Stimulated activated memory B cell treated with anti-CD40 and anti-IgM and Interleukin-4, amounts not matched to agents 10 μg/mL and 1 μg/mL and 100 μg/mL, for 72 hours (primary cell): ENCODE results near the gene PLA2R1.

Experiments used
- ATAC-seq: fragments of 150-1000 bp; cut with Tn5 transposase; 2 replicates; pipeline ENCODE4 v1.10.0; 2021
- H3K27ac Mint-ChIP-seq: one replicate; pipeline ENCODE4 v1.8.0; 2022; ENCODE audit warnings: mild to moderate bottlenecking, mixed read lengths
- H3K27me3 Mint-ChIP-seq: one replicate; pipeline ENCODE4 v1.8.0; 2022; ENCODE audit warnings: mixed read lengths
- H3K36me3 Mint-ChIP-seq: one replicate; pipeline ENCODE4 v1.8.0; 2022; ENCODE audit warnings: mixed read lengths
- H3K4me1 Mint-ChIP-seq: one replicate; pipeline ENCODE4 v1.8.0; 2022; ENCODE audit warnings: mixed read lengths
- H3K4me3 Mint-ChIP-seq: one replicate; pipeline ENCODE4 v1.8.0; 2022; ENCODE audit warnings: mild to moderate bottlenecking, moderate library complexity, mixed read lengths
- H3K9me3 Mint-ChIP-seq: one replicate; pipeline ENCODE4 v1.8.0; 2022; ENCODE audit warnings: mixed read lengths

PLA2R1 gene

DNA sequence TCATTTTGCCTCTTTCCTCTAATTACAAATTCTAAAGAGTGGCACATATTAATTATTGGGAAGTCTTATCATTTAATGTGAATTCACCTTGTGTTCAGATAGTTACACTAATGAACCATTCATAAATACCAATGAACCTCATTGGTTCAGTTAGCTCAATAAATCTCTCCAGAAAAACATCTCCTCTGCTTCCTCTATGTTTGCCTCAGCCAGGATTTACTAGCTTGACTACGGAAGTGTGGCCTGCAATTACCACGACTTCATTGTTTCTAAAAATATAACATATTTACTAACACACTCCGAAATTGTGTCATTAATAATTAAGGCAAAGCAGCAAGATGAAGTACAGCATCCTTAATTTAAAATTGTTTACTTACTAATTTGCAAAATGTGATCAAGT, 103.3 kb downstream of the PLA2R1 start:
- Mint-ChIP-seq H3K27ac (no peak overlapping the region), H3K36me3 (no peaks in the 10 kb centered on the region)

DNA sequence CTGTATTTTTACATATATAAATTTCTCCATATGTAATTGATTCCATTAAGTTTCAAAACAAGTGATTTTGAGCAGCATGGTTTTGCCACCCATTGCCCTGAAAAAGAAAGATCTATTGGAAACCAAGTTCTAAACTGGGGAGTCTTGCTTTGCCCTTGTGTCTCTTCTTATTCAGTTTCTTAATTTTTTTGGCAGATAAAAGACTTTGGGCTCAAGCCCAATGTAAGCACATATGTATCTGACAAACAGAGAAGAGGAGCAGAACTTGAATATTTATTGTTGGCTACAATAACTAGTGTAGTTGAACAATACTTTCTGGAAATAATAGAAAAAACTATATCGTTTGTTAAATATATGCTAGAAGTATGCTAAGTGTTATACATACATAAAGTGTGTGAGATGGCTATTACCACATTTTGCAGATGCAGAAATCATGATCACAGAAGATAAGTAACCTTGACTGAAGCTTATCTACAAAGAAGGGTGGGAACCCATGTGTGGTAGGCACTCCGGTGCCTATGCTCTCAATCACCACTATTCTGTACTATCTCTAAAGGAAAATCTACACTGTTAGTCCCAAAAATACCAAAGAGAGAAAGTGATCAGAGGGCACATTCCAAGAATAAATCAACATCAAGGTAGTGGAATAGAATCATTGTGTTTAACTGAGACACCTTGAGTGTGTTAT, 109.1 kb downstream of the PLA2R1 start:
- Mint-ChIP-seq H3K27me3 (no peaks in the 10 kb centered on the region), H3K4me3 (no peak overlapping the region), H3K36me3 (no peaks in the 10 kb centered on the region), H3K27ac (no peak overlapping the region), H3K9me3 (no peaks in the 10 kb centered on the region), H3K4me1 (no peaks in the 10 kb centered on the region)
- ATAC-seq: no peak

More for the DNA sequence above, 103.3 kb downstream of the PLA2R1 start:
- Mint-ChIP-seq H3K4me1 (peaks cover 16% of the 10 kb centered on the region), H3K4me3 (no peak overlapping the region), H3K27me3 (no peaks in the 10 kb centered on the region), H3K9me3 (no peaks in the 10 kb centered on the region)
- ATAC-seq: no peak

DNA sequence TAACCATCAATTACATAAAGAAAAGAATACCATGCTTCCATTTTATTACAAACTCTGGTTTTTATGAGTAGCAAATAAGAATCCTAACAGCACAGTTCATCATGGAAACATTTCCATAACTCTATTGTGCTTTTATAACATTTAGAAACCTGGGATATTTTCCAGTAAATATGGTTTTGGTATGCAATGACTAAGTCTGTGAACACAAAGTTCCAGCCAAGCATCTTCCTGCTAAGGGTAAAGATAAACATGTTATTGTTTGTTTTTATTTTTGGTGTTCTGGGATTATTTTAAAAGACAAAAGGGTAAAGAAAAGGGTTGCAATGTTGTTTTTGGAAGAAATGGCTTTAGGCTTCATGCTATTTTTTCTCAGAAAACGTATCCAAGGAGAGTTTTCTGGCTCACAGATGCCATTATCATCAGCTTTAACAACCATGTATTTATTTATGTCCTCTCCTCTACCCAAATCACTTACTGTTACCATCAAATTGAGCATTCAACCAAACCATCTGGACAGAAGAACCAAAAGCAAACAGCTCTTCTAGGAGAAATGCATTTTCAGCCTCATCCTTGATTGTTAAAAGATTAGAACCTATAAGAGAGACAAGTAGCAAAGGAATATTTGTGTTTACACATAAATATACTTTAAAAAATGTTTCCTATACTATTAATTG, 116.0 kb downstream of the PLA2R1 start:
- no peaks in the 10 kb centered on the region for H3K36me3 Mint-ChIP-seq
- ATAC-seq: no peak
- no peak overlapping the region for H3K4me3 Mint-ChIP-seq
- no peak overlapping the region for H3K27ac Mint-ChIP-seq
- no peaks in the 10 kb centered on the region for H3K4me1 Mint-ChIP-seq
- no peaks in the 10 kb centered on the region for H3K27me3 Mint-ChIP-seq
- H3K9me3 Mint-ChIP-seq: no peaks in the 10 kb centered on the region

DNA sequence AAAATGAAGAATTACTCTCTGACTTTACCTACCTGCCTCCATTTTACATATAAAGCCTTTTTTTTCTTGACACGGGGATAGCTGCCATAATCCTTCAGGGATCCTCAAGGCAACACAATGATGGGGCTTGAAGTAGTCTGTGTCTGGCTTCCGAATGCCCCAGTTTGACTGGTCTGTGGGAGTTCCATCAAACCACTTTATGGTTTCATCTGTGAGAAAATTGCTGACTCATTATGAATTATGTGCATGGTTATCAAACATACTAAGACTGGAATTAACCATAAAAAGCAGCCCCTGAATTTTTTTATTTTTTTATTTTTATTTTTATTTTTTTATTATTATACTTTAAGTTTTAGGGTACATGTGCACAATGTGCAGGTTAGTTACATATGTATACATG, 117.5 kb downstream of the PLA2R1 start:
- Mint-ChIP-seq H3K27ac (no peak overlapping the region), H3K4me1 (peaks cover 3% of the 10 kb centered on the region), H3K27me3 (no peaks in the 10 kb centered on the region), H3K9me3 (no peaks in the 10 kb centered on the region), H3K36me3 (no peaks in the 10 kb centered on the region), H3K4me3 (no peak overlapping the region)
- no peak for ATAC-seq

DNA sequence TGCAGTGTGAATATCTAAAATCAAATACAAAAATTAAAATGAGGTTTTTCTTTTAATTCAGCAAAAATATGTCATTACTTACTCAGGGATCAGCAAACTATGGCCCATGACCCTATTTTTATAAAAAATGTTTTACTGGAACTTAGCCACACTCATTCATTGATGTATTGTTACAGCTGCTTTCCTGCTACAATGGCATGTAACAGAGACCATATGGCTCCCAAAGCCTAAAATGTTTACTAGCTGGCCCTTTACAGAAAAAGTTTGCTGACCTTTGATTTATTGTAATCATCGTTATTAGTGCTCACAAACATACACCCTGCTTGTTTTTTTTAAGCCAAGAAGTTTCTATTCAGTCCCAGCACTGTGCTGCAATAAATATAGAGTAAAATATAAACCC, 120.3 kb downstream of the PLA2R1 start:
- peaks cover 4% of the 10 kb centered on the region for H3K4me1 Mint-ChIP-seq

DNA sequence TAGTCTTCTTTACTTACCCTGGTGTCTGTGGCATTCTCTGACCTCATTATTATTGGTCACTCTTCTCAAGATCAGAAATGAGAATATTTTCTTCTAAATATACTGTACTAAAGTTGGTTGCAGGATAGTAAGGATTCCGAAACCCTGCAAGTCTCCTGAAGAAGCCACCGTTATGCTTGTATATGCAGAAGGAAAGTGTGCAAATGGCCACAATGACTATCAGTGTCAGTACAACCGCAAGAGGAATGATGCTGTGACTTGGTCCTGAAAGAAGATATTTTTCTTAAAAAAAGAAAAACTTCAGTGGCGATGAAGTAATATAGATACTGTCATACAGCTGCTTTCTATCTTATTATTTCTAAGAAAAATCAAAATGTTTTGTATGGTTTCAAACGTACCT, 120.7 kb downstream of the PLA2R1 start:
- no peaks in the 10 kb centered on the region for H3K36me3 Mint-ChIP-seq
- H3K4me3 Mint-ChIP-seq: no peak overlapping the region
- ATAC-seq: no peak
- no peaks in the 10 kb centered on the region for H3K9me3 Mint-ChIP-seq
- H3K4me1 Mint-ChIP-seq: peaks cover 4% of the 10 kb centered on the region
- H3K27me3 Mint-ChIP-seq: no peaks in the 10 kb centered on the region
- no peak overlapping the region for H3K27ac Mint-ChIP-seq

More for the DNA sequence above, 120.3 kb downstream of the PLA2R1 start:
- no peak overlapping the region for H3K27ac Mint-ChIP-seq
- no peak overlapping the region for H3K4me3 Mint-ChIP-seq
- H3K9me3 Mint-ChIP-seq: no peaks in the 10 kb centered on the region
- no peaks in the 10 kb centered on the region for H3K27me3 Mint-ChIP-seq
- ATAC-seq: no peak
- H3K36me3 Mint-ChIP-seq: no peaks in the 10 kb centered on the region

DNA sequence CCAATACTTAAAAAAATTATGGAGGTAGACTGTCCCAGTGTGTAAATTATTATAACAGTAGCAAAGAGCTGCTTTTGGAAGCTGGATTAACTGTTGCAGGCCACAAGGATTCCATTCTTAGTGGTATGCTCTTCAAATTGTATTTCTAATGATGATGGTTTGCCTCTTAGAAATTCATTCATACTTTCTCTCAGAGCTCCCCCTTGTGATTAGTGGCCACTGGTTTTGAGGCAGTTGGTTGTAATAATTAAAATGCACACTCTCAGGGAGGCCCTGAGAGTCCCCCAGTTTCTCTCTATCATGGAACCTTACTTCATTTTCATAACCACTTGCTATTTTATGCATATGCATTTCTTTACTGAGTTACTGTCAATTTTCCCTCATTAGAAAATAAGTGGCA, 122.5 kb downstream of the PLA2R1 start:
- Mint-ChIP-seq H3K4me3 (no peak overlapping the region), H3K36me3 (no peaks in the 10 kb centered on the region), H3K9me3 (peaks cover 3% of the 10 kb centered on the region), H3K4me1 (peaks cover 11% of the 10 kb centered on the region), H3K27me3 (no peaks in the 10 kb centered on the region), H3K27ac (no peak overlapping the region)
- ATAC-seq: peak; percentile 64

DNA sequence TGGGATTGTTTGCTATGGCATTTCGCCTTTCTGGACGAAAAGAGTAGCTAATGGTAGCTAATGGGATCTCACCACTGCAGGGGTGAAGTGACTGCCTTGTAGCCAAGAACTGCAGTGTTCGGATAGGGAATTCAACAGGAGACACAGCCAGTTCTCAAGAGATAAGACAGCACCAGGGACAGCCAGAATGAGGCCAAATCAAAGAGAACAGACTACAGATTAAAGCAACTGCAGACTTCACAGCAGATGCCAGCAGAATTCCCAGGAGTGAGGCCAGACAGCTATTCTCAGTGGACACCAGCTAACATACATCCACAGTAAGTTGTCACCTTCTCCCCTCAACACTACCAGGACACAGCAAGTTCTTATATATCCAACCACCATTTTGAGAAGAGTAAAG, 124.0 kb downstream of the PLA2R1 start:
- Mint-ChIP-seq H3K9me3 (peaks cover 3% of the 10 kb centered on the region), H3K36me3 (no peaks in the 10 kb centered on the region), H3K27me3 (no peaks in the 10 kb centered on the region), H3K4me1 (peaks cover 25% of the 10 kb centered on the region), H3K27ac (peak overlapping the region; percentile 44), H3K4me3 (no peak overlapping the region)
- ATAC-seq: no peak

DNA sequence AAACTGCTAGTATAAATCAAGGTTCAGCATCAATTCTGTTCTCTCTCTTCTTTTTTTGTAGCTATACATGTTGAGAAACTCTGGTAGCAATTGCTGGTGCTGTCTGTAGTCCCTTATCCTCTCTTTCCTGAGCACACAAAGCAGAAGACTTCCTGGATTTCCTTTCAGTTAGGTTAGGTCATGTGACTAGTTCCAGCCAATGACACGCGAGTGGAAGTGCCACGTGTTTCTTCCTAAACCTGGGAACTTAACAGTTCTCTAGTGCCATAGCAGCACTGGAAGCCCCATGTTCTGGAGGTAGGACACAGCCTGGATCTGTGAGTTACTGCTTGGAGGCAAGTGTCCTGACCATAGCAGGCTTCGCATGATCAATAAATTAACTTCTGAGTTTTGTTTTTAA, 125.9 kb downstream of the PLA2R1 start:
- peak overlapping the region; percentile 47 for H3K27ac Mint-ChIP-seq
- peaks cover 3% of the 10 kb centered on the region for H3K9me3 Mint-ChIP-seq
- no peak for ATAC-seq
- no peak overlapping the region for H3K4me3 Mint-ChIP-seq
- H3K27me3 Mint-ChIP-seq: no peaks in the 10 kb centered on the region
- no peaks in the 10 kb centered on the region for H3K36me3 Mint-ChIP-seq
- peaks cover 39% of the 10 kb centered on the region for H3K4me1 Mint-ChIP-seq

DNA sequence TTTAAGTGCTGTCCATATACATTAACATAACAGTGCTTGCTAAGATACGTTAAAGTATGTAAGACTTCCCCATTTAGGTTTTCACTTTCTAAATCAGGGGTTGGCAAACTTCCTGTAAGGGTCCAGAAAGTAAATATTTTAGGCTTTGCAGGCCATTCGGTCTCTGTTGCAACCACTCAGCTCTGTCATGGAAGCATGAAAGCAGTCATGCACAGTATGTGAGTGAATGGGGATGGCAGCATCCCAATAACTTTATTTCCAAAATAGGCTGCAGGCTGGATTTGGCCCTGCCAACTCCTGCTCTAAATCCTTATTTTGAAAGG, 128.7 kb downstream of the PLA2R1 start:
- peak; percentile 69 for ATAC-seq
- Mint-ChIP-seq H3K4me3 (peak overlapping the region; percentile 21), H3K9me3 (peaks cover 8% of the 10 kb centered on the region), H3K4me1 (peaks cover 35% of the 10 kb centered on the region), H3K27ac (peak overlapping the region; percentile 81), H3K27me3 (no peaks in the 10 kb centered on the region), H3K36me3 (no peaks in the 10 kb centered on the region)

DNA sequence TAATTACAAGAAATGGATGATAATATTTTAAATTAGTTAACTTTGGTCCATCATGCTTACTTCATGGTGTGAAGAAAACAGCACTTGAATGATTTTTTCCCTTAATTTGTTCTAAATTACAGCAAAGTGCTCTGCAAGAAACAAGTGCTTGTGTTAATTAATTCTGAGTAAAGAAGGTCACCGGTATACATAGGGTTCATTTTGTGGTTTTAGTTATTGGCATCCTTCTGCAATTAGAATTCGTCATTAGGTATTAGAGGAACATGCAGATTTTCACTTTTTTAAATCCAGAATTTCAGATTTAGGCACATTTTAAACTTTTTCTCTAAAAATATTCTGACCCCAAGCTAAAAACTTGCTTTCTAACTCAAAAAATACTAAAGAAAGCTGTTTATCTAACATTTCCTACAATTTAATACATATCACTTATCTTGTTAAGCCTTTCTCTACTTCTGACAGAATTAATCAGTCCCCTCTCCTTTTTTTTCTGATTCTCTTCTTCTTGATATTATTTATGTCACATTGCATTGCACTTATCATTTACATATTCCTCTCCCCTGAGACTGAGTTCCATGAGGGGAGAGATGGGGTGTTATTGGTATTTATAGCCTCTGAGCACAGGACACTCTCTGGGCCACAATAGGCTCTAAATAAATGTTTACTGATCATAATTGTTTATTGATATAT, 129.2 kb downstream of the PLA2R1 start:
- peaks cover 9% of the 10 kb centered on the region for H3K9me3 Mint-ChIP-seq
- no peak for ATAC-seq
- peak overlapping the region; percentile 21 for H3K4me3 Mint-ChIP-seq
- no peaks in the 10 kb centered on the region for H3K36me3 Mint-ChIP-seq
- peak overlapping the region; percentile 81 for H3K27ac Mint-ChIP-seq
- H3K27me3 Mint-ChIP-seq: no peaks in the 10 kb centered on the region
- peaks cover 35% of the 10 kb centered on the region for H3K4me1 Mint-ChIP-seq

DNA sequence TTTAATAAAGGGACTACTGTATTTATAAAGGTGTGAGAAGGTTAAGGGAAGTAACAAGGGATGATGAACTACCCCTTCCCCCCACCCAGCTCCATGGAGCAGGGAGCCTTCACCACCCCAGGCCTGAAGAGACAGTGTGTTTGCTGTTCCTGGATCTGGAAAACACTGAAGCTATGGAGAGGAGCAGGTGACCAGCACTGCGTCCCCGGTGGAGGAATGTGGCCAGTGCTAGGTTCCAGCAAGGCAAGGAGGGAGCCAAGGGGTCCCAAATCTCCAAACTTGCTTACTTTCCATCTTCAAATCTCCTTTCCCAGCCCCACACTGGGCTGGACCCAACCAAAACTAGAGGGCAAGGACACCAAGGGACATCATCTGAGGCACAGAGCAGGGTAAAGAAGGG, 135.7 kb downstream of the PLA2R1 start:
- Mint-ChIP-seq H3K36me3 (no peaks in the 10 kb centered on the region), H3K27ac (no peak overlapping the region), H3K4me1 (peaks cover 28% of the 10 kb centered on the region), H3K4me3 (no peak overlapping the region), H3K27me3 (no peaks in the 10 kb centered on the region), H3K9me3 (peaks cover 6% of the 10 kb centered on the region)
- no peak for ATAC-seq

DNA sequence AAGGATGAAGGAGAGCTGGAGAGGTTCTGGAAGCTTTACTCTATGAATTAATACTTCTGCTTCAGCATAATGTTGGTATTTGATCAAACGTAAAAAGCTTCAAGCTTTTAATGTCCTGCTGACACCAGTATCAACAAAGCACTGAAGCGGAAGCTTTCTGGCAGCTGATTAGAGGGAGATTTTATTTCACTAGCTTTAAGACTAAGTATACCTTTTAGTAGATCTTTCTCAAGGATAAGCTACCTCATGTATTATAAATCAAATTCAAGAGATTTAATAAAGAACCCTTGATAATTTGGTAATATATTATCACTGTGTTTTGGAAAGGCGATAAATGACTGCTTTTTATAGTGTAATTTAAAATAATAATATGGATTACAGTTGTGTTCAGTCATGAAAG, 136.4 kb downstream of the PLA2R1 start:
- no peaks in the 10 kb centered on the region for H3K36me3 Mint-ChIP-seq
- H3K27ac Mint-ChIP-seq: no peak overlapping the region
- peaks cover 35% of the 10 kb centered on the region for H3K4me1 Mint-ChIP-seq
- H3K27me3 Mint-ChIP-seq: no peaks in the 10 kb centered on the region
- no peak overlapping the region for H3K4me3 Mint-ChIP-seq
- ATAC-seq: no peak
- H3K9me3 Mint-ChIP-seq: peaks cover 6% of the 10 kb centered on the region

DNA sequence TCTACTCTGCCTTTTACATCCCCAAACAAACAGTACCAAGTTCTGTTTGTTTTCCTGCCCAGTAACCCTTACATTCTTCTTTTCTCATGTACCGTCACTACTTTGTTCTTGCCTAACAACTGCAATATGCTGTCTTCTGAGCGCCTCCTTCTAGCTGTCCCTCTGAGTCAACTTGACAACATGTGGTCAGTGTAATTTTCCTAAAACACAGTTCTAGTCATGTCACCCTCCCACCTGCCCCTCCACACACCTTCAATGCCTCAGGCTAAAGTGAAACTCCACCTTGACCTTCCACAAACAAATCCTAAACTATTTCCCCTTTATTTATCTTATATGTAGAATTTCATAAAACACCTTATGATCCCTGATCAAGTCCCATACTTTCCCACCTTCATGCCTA, 139.9 kb downstream of the PLA2R1 start:
- ATAC-seq: peak; percentile 75
- Mint-ChIP-seq H3K36me3 (no peaks in the 10 kb centered on the region), H3K27ac (peak overlapping the region; percentile 75), H3K9me3 (no peaks in the 10 kb centered on the region), H3K4me1 (peaks cover 39% of the 10 kb centered on the region), H3K27me3 (no peaks in the 10 kb centered on the region), H3K4me3 (peak overlapping the region; percentile 10)

DNA sequence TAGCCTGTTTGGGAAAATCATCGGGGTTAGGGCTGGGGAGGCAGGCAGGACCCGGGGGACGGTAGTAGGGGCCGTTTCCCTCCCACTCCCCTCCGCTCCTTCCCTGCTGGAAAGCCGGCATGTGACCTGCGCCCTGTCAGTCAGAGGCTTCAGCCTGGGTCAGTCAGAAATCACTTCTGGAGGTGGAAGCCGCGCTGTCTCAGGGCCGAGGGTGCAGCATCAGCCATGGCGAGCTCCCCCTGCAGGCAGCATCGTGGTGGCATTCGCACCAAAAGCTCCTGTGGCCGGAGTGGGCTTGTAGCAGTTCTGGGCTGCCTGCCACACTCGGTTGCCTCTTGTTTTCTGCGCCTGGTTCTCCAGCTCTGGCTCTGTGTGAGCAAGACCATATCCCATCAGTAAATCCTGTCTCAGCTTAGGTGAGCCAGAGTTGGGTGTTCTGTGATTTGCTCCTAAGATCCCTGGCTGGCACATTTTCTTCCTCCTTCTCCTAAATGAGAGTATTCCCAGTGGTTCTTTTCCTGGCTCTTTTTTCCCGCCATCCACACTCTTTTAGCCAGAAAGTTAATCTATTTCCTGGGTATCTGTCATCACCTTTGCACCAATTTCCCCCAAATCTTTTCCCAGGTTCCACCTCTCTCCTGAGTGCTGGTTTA, 140.5 kb downstream of the PLA2R1 start:
- peak overlapping the region; percentile 75 for H3K27ac Mint-ChIP-seq
- no peaks in the 10 kb centered on the region for H3K9me3 Mint-ChIP-seq
- peaks cover 32% of the 10 kb centered on the region for H3K4me1 Mint-ChIP-seq
- H3K4me3 Mint-ChIP-seq: peak overlapping the region; percentile 10
- H3K27me3 Mint-ChIP-seq: no peaks in the 10 kb centered on the region
- no peaks in the 10 kb centered on the region for H3K36me3 Mint-ChIP-seq
- ATAC-seq: peak; percentile 88
